ENCODE results near the gene STAT6.

- no peak for TF ChIP-seq CTCF (IDR thresholded peaks at IDR 0.05; ENCODE audit: insufficient read depth, low read depth, low read length)
- TF ChIP-seq EZH2 (IDR thresholded peaks at IDR 0.05; ENCODE audit: insufficient read depth, low read length) = no peak
Observed at GRCh38 chr12:57063991-57064685, 47.0 kb downstream of the STAT6 start.

Measured in astrocyte (in vitro differentiated cells and primary cell).